HEK293T (cell line): ENCODE measurements around the gene FUT1.

ENCODE experiments used
- ARNT ChIP-seq: fragments of 450-650 bp; IDR thresholded peaks from 2 replicates; pipeline ENCODE4 v1.6.1; 2017; ENCODE audit warnings: mild to moderate bottlenecking
- CTBP1 ChIP-seq: fragments of 450-650 bp; IDR thresholded peaks from 2 replicates; pipeline ENCODE4 v1.6.1; 2016; ENCODE audit warnings: borderline replicate concordance
- ELF4 ChIP-seq: fragments of 450-650 bp; IDR thresholded peaks from 2 replicates; pipeline ENCODE4 v1.6.1; 2017; ENCODE audit warnings: antibody characterized with exemption
- SP1 ChIP-seq: fragments of 450-650 bp; IDR thresholded peaks from 2 replicates; pipeline ENCODE4 v1.6.1; 2017
- SUZ12 ChIP-seq: fragments of 450-650 bp; IDR thresholded peaks from 2 replicates; pipeline ENCODE4 v1.6.1; 2016; ENCODE audit warnings: mild to moderate bottlenecking

DNA sequence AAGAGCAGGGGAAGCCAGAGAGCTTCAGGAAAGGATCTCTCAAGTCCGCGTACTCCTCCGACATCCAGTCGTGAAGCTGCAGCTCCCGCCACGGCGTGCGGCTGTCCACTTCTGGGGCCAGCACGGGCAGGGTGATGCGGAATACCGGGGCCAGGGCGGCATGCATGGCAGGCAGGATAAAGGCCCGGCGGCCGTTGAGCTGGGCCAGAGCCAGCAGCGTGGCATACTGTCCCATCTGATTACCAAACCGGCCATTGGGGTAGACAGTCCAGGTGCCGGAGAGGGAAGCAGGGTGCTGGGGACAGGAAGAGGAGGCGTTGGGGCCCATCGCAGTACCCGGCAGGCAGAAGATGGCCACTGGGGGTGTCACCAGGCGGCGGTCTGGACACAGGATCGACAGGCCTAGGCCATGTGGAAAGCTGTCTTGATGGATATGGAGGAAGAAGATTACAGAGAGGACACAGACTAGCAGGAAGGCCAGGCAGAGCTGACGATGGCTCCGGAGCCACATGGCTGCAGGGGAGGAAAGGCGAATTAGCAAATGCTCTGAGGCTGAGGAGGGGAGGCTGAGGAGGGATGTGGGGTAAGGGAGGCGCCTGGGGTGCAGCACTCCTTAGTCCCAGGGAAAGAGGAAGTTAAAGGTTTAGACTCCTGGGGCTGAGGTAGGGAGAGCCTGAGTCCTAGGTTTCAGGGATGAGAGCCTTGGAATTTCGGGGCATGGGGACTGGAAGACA, 1.5 kb downstream of the FUT1 start:
- no peak for TF ChIP-seq CTBP1
- no peak for TF ChIP-seq SP1
- TF ChIP-seq SUZ12, result no peak
- TF ChIP-seq ARNT, result no peak
- no peak for TF ChIP-seq ELF4
